H9 (cell line): ENCODE results near the gene MCRIP2. TPM values are rescaled to one million over a fixed set of nuclear protein-coding genes. Genes with fewer than 3 reads are reported as not detected.

ENCODE experiments used
- DNase-seq: peaks from one replicate; pipeline ENCODE4 v3.0.0-alpha.2; 2017
- H2AFZ ChIP-seq: one replicate; pipeline ENCODE4 v1.6.1; 2013; ENCODE audit warnings: mild to moderate bottlenecking, low read length, control low read depth, moderate library complexity
- H2AK5ac ChIP-seq: 2 replicates; pipeline ENCODE4 v1.6.1; 2013; ENCODE audit warnings: low read length, control low read depth, mixed read lengths; ENCODE audit not compliant: insufficient read length
- H2BK120ac ChIP-seq: one replicate; pipeline ENCODE4 v1.6.1; 2013; ENCODE audit warnings: low read depth, mild to moderate bottlenecking, low read length, control low read depth, inconsistent platforms; ENCODE audit not compliant: poor library complexity, severe bottlenecking
- H2BK12ac ChIP-seq: 2 replicates; pipeline ENCODE4 v1.6.1; 2013; ENCODE audit warnings: low read length, control low read depth, mixed read lengths, low read depth; ENCODE audit not compliant: insufficient read length
- H2BK15ac ChIP-seq: 2 replicates; pipeline ENCODE4 v1.6.1; 2013; ENCODE audit warnings: low read depth, low read length, control low read depth
- H2BK20ac ChIP-seq: one replicate; pipeline ENCODE4 v1.6.1; 2013; ENCODE audit warnings: low read depth, mild to moderate bottlenecking, low read length, control low read depth, inconsistent platforms; ENCODE audit not compliant: poor library complexity, severe bottlenecking
- H2BK5ac ChIP-seq: 2 replicates; pipeline ENCODE4 v1.6.1; 2013; ENCODE audit warnings: low read length, control low read depth, mixed read lengths; ENCODE audit not compliant: insufficient read length
- H3K14ac ChIP-seq: 2 replicates; pipeline ENCODE4 v1.6.1; 2013; ENCODE audit warnings: low read length, control low read depth; ENCODE audit not compliant: insufficient read depth
- H3K18ac ChIP-seq: 2 replicates; pipeline ENCODE4 v1.6.1; 2013; ENCODE audit warnings: low read depth, mild to moderate bottlenecking, mixed read lengths, low read length, control low read depth; ENCODE audit not compliant: insufficient read length
- H3K23ac ChIP-seq: 2 replicates; pipeline ENCODE4 v1.6.1; 2013; ENCODE audit warnings: low read length, control low read depth, mixed read lengths, low read depth; ENCODE audit not compliant: insufficient read length
- H3K23me2 ChIP-seq: 2 replicates; pipeline ENCODE4 v1.6.1; 2013; ENCODE audit warnings: low read depth, mild to moderate bottlenecking, mixed read lengths, low read length, control low read depth; ENCODE audit not compliant: insufficient read length, poor library complexity, severe bottlenecking
- H3K27ac ChIP-seq: 2 replicates; pipeline ENCODE4 v1.5.1; 2013; ENCODE audit warnings: low read length, control low read depth, mixed read lengths, low read depth; ENCODE audit not compliant: insufficient read length
- H3K27me3 ChIP-seq: 2 replicates; pipeline ENCODE4 v1.6.1; 2013; ENCODE audit warnings: low read length, control low read depth, inconsistent platforms; ENCODE audit not compliant: insufficient read depth
- H3K4ac ChIP-seq: 2 replicates; pipeline ENCODE4 v1.6.1; 2013; ENCODE audit warnings: low read depth, mild to moderate bottlenecking, control low read depth, inconsistent platforms, low read length, moderate library complexity
- H3K4me1 ChIP-seq: 2 replicates; pipeline ENCODE4 v1.6.1; 2013; ENCODE audit warnings: low read length, control low read depth, inconsistent platforms; ENCODE audit not compliant: insufficient read depth
- H3K4me2 ChIP-seq: 2 replicates; pipeline ENCODE4 v1.6.1; 2013; ENCODE audit warnings: low read length, control low read depth, mixed read lengths; ENCODE audit not compliant: insufficient read length, insufficient read depth
- H3K56ac ChIP-seq: 2 replicates; pipeline ENCODE4 v1.6.1; 2013; ENCODE audit warnings: low read depth, mild to moderate bottlenecking, mixed read lengths, low read length, control low read depth; ENCODE audit not compliant: insufficient read length
- H3K79me1 ChIP-seq: 2 replicates; pipeline ENCODE4 v1.6.1; 2013; ENCODE audit warnings: low read depth, mild to moderate bottlenecking, moderate library complexity, low read length, control low read depth, inconsistent platforms; ENCODE audit not compliant: insufficient read depth, poor library complexity, severe bottlenecking
- H3K79me2 ChIP-seq: 2 replicates; pipeline ENCODE4 v1.6.1; 2013; ENCODE audit warnings: low read length, control low read depth, inconsistent platforms; ENCODE audit not compliant: insufficient read depth
- H3K9ac ChIP-seq: 2 replicates; pipeline ENCODE4 v1.6.1; 2013; ENCODE audit warnings: low read length, control low read depth, mixed read lengths; ENCODE audit not compliant: insufficient read length; ENCODE audit errors: extremely low read depth
- H3K9me3 ChIP-seq: one replicate; pipeline ENCODE4 v1.6.1; 2013; ENCODE audit warnings: low read depth, low read length, inconsistent platforms; ENCODE audit not compliant: control insufficient read depth
- H3T11ph ChIP-seq: one replicate; pipeline ENCODE4 v1.6.1; 2013; ENCODE audit warnings: mild to moderate bottlenecking, low read length, control low read depth, inconsistent platforms
- H4K20me1 ChIP-seq: one replicate; pipeline ENCODE4 v1.6.1; 2013; ENCODE audit not compliant: control insufficient read depth, insufficient read length, insufficient read depth
- H4K5ac ChIP-seq: 2 replicates; pipeline ENCODE4 v1.6.1; 2013; ENCODE audit warnings: low read depth, mild to moderate bottlenecking, mixed read lengths, low read length, control low read depth; ENCODE audit not compliant: insufficient read length
- H4K8ac ChIP-seq: replicated peaks from 2 replicates; pipeline ENCODE4 v1.6.1; 2013; ENCODE audit warnings: low read length, control low read depth, mixed read lengths, low read depth; ENCODE audit not compliant: insufficient read length
- H4K91ac ChIP-seq: 2 replicates; pipeline ENCODE4 v1.6.1; 2013; ENCODE audit warnings: low read depth, mild to moderate bottlenecking, moderate library complexity, mixed read lengths, low read length, control low read depth; ENCODE audit not compliant: insufficient read length
- H3K27ac Mint-ChIP-seq, 3 experiments: 2 replicates in 2 of 3; 3 replicates in 1 of 3; pipeline ENCODE4 v1.8.0; 2020 to 2021; ENCODE audit warnings: mixed read lengths in 3 of 3, mild to moderate bottlenecking in 1 of 3, moderate library complexity in 1 of 3
- H3K27me3 Mint-ChIP-seq: 2 replicates; pipeline ENCODE4 v1.8.0; 2021; ENCODE audit warnings: low read depth, mild to moderate bottlenecking, moderate library complexity, mixed read lengths
- H3K36me3 Mint-ChIP-seq, 3 experiments: 2 replicates in 2 of 3; 3 replicates in 1 of 3; pipeline ENCODE4 v1.8.0; 2020 to 2021; ENCODE audit warnings: low read depth in 3 of 3, mixed read lengths in 3 of 3; ENCODE audit not compliant: insufficient read depth in 1 of 3
- H3K4me1 Mint-ChIP-seq, 2 experiments: 2 replicates each; pipeline ENCODE4 v1.8.0; 2020; ENCODE audit warnings: mixed read lengths in 2 of 2
- H3K4me3 Mint-ChIP-seq, 2 experiments: 2 replicates in 1 of 2; 3 replicates in 1 of 2; pipeline ENCODE4 v1.8.0; 2020 to 2021; ENCODE audit warnings: mild to moderate bottlenecking in 2 of 2, mixed read lengths in 2 of 2, moderate library complexity in 1 of 2
- H3K9me3 Mint-ChIP-seq, 2 experiments: 2 replicates in 1 of 2; 3 replicates in 1 of 2; pipeline ENCODE4 v1.8.0; 2020; ENCODE audit warnings: mild to moderate bottlenecking in 2 of 2, mixed read lengths in 2 of 2, moderate library complexity in 1 of 2
- CTCF ChIP-seq: fragments of 200-600 bp; sonication (generic); conservative IDR thresholded peaks from 3 replicates; pipeline ENCODE4 v1.8.0; 2021; ENCODE audit warnings: antibody characterized with exemption, mild to moderate bottlenecking
- WGBS: extraction: QIAGEN DNeasy Blood & Tissue Kit; methylation state at CpG from one replicate; pipeline ENCODE4 v1.1.7; 2013; ENCODE audit warnings: missing lambda C conversion rate, low lambda C conversion rate, mixed read lengths; ENCODE audit not compliant: insufficient read length; ENCODE audit errors: extremely low coverage; 5-methylcytosine and 5-hydroxymethylcytosine counted together
- total RNA-seq: library from RNA; stranded (reverse); gene quantifications from 2 replicates; pipeline ENCODE4 v1.2.1, GENCODE V29; 2021

The MCRIP2 gene
- total RNA-seq, 1 experiment from 2014 or later, result 52.5 TPM

- TF ChIP-seq CTCF, result no peak
Observed at GRCh38 chr16:671353-672131, 29.9 kb downstream of the MCRIP2 start.

More at GRCh38 chr16:671353-672131, 29.9 kb downstream of the MCRIP2 start:
- no peak overlapping the region for H3T11ph ChIP-seq
- H4K20me1 ChIP-seq, result no peaks in the 10 kb centered on the region
- no peak overlapping the region for H2AFZ ChIP-seq
- H3K4me1 ChIP-seq, result no peaks in the 10 kb centered on the region
- no peak overlapping the region for H2AK5ac ChIP-seq
- H3K9me3 Mint-ChIP-seq, result no peaks in the 10 kb centered on the region
- H3K9ac ChIP-seq, result no peak overlapping the region
- H2BK15ac ChIP-seq, result no peak overlapping the region
- no peak overlapping the region for H2BK120ac ChIP-seq
- no peak overlapping the region for H3K14ac ChIP-seq
- H3K27me3 ChIP-seq, result no peaks in the 10 kb centered on the region
- H3K4me3 Mint-ChIP-seq, result 0 out of 5 replicates have a peak overlapping the region, but pooled peaks of 1 of the 2 experiments have one; percentile 24
- no CpG with 5 or more reads among the region's 40 CpGs for WGBS
- no peaks in the 10 kb centered on the region for H3K9me3 ChIP-seq
- peaks cover 6% of the 10 kb centered on the region for H3K23me2 ChIP-seq
- no peak overlapping the region for H3K23ac ChIP-seq
- no peaks in the 10 kb centered on the region for H3K79me1 ChIP-seq
- peaks cover 11 to 27% (median 27%) of the 10 kb centered on the region in 3 experiments; a peak in 6 of 7 replicates for H3K36me3 Mint-ChIP-seq
- H4K5ac ChIP-seq, result no peak overlapping the region
- no peak overlapping the region for H3K27ac ChIP-seq
- no peak overlapping the region for H4K8ac ChIP-seq
- no peaks in the 10 kb centered on the region; the same call in 1 of the 2 replicates for H3K79me2 ChIP-seq
- H3K4ac ChIP-seq, result no peak overlapping the region
- H3K4me1 Mint-ChIP-seq, result peaks cover 9% of the 10 kb centered on the region in 2 experiments
- no peak overlapping the region for H2BK20ac ChIP-seq
- H3K27ac Mint-ChIP-seq, result no peak overlapping the region
- no peak overlapping the region for H3K4me2 ChIP-seq
- no peak overlapping the region for H4K91ac ChIP-seq
- H3K27me3 Mint-ChIP-seq, result peaks cover 3% of the 10 kb centered on the region; the same call in 1 of the 2 replicates
- no peak overlapping the region for H2BK12ac ChIP-seq
- DNase-seq, result no peak
- no peak overlapping the region for H2BK5ac ChIP-seq
- no peak overlapping the region for H3K56ac ChIP-seq
- H3K18ac ChIP-seq, result no peak overlapping the region
